ENCODE results near the gene NKAIN2. TPM values are rescaled to one million over a fixed set of nuclear protein-coding genes. Genes with fewer than 3 reads are reported as not detected.

Gene NKAIN2
- polyA plus RNA-seq, 1 donor (not counting 4 experiments of a cell fraction or from before 2014, with no cell fraction given): 0.13 TPM

- no peaks in the 10 kb centered on the region for H3K9me1 ChIP-seq (ENCODE audit: control insufficient read depth, extremely low read depth, insufficient read depth, low read length)
- H3K9me3 ChIP-seq (ENCODE audit: control insufficient read depth, low read depth, low read length): no peaks in the 10 kb centered on the region
- H3K79me2 ChIP-seq (ENCODE audit: control insufficient read depth, insufficient read depth, low read length): no peaks in the 10 kb centered on the region
- no peak overlapping the region for H2AFZ ChIP-seq (ENCODE audit: control insufficient read depth, low read length)
- no peaks in the 10 kb centered on the region for H3K4me1 ChIP-seq (ENCODE audit: control insufficient read depth, extremely low read depth, insufficient read depth, low read length)
- H4K20me1 ChIP-seq (ENCODE audit: control insufficient read depth, extremely low read depth, insufficient read depth, low read length): no peaks in the 10 kb centered on the region
- H3K9ac ChIP-seq (ENCODE audit: control insufficient read depth, extremely low read depth, insufficient read depth, low read length): no peak overlapping the region
- H3K27me3 ChIP-seq (ENCODE audit: control insufficient read depth, extremely low read depth, insufficient read depth, low read length): no peaks in the 10 kb centered on the region
- dilution Hi-C loops (cut with MboI; ENCODE audit: extremely low pct_ligation_motif_present, low sequenced_read_pairs): no loop called here
- no peak overlapping the region for H3K4me3 ChIP-seq (ENCODE audit: control insufficient read depth in 2 of 3, extremely low read depth in 1 of 3, insufficient read depth in 2 of 3, low read depth in 1 of 3, low read length in 3 of 3)
- no peak overlapping the region for H3K4me2 ChIP-seq (ENCODE audit: control insufficient read depth, extremely low read depth, insufficient read depth, low read depth, low read length)
- FAIRE-seq (no peak), DNase-seq (ENCODE audit: low read depth, low spot score) (no peak)
- H3K36me3 ChIP-seq (ENCODE audit: control insufficient read depth in 2 of 2, extremely low read depth in 1 of 2, insufficient read depth in 2 of 2, low read length in 2 of 2): no peaks in the 10 kb centered on the region
- H3K27ac ChIP-seq (ENCODE audit: control insufficient read depth, insufficient read depth, low read length): no peak overlapping the region
- TF ChIP-seq CTCF (optimal IDR thresholded peaks at IDR 0.05 in 1 of 3, IDR thresholded peaks at IDR 0.05 in 1 of 3, conservative IDR thresholded peaks at IDR 0.05 in 1 of 3; ENCODE audit: extremely low read depth in 1 of 3, insufficient read depth in 2 of 3, low read length in 3 of 3) (no peak), EZH2 (IDR thresholded peaks at IDR 0.05; ENCODE audit: low read length) (no peak)
Measured at GRCh38 chr6:124459268-124459667, 655.6 kb downstream of the NKAIN2 start.

- H3K79me2 ChIP-seq (ENCODE audit: control insufficient read depth, insufficient read depth, low read length): no peaks in the 10 kb centered on the region
- no peak overlapping the region for H3K9ac ChIP-seq (ENCODE audit: control insufficient read depth, extremely low read depth, insufficient read depth, low read length)
- no peaks in the 10 kb centered on the region for H3K9me3 ChIP-seq (ENCODE audit: control insufficient read depth, low read depth, low read length)
- no peaks in the 10 kb centered on the region for H3K9me1 ChIP-seq (ENCODE audit: control insufficient read depth, extremely low read depth, insufficient read depth, low read length)
- no peak overlapping the region for H3K4me3 ChIP-seq (ENCODE audit: control insufficient read depth in 2 of 3, extremely low read depth in 1 of 3, insufficient read depth in 2 of 3, low read depth in 1 of 3, low read length in 3 of 3)
- H3K27me3 ChIP-seq (ENCODE audit: control insufficient read depth, extremely low read depth, insufficient read depth, low read length): no peaks in the 10 kb centered on the region
- dilution Hi-C loops (cut with MboI; ENCODE audit: extremely low pct_ligation_motif_present, low sequenced_read_pairs): no loop called here
- DNase-seq (ENCODE audit: low read depth, low spot score) (no peak), FAIRE-seq (no peak)
- H3K4me2 ChIP-seq (ENCODE audit: control insufficient read depth, extremely low read depth, insufficient read depth, low read depth, low read length): no peak overlapping the region
- H3K36me3 ChIP-seq (ENCODE audit: control insufficient read depth in 2 of 2, extremely low read depth in 1 of 2, insufficient read depth in 2 of 2, low read length in 2 of 2): no peaks in the 10 kb centered on the region
- H2AFZ ChIP-seq (ENCODE audit: control insufficient read depth, low read length): no peak overlapping the region
- no peaks in the 10 kb centered on the region for H4K20me1 ChIP-seq (ENCODE audit: control insufficient read depth, extremely low read depth, insufficient read depth, low read length)
- no peaks in the 10 kb centered on the region for H3K4me1 ChIP-seq (ENCODE audit: control insufficient read depth, extremely low read depth, insufficient read depth, low read length)
- no peak overlapping the region for H3K27ac ChIP-seq (ENCODE audit: control insufficient read depth, insufficient read depth, low read length)
- TF ChIP-seq EZH2 (IDR thresholded peaks at IDR 0.05; ENCODE audit: low read length) (no peak), CTCF (optimal IDR thresholded peaks at IDR 0.05 in 1 of 3, IDR thresholded peaks at IDR 0.05 in 1 of 3, conservative IDR thresholded peaks at IDR 0.05 in 1 of 3; ENCODE audit: extremely low read depth in 1 of 3, insufficient read depth in 2 of 3, low read length in 3 of 3) (no peak)
Measured at GRCh38 chr6:124462750-124463149, 659.1 kb downstream of the NKAIN2 start.
